Stimulated activated CD8-positive, alpha-beta memory T cell treated with anti-CD3 and anti-CD28 coated beads, Interleukin-4, amount 100 ng/mL, for 24 hours (primary cell): ENCODE data around the gene ME3.
"Not testable (repeated sequence)": the region's sequence is repeated elsewhere in the genome, so short reads cannot be mapped to it uniquely, and the experiment has no call there.

ENCODE experiments used
- DNase-seq: peaks from one replicate; pipeline ENCODE4 v3.0.0-alpha.2; 2020; ENCODE audit warnings: low read depth

The ME3 gene

GRCh38 chr11:86558207-86558606 lies 114.2 kb downstream of the ME3 start:
- DNase-seq: no peak

GRCh38 chr11:86555866-86556265 lies 116.5 kb downstream of the ME3 start:
- no peak for DNase-seq

- no peak for DNase-seq
Observed at GRCh38 chr11:86555401-86555800, 117.0 kb downstream of the ME3 start.

- DNase-seq: no peak
Observed at GRCh38 chr11:86553265-86553664, 119.2 kb downstream of the ME3 start.

GRCh38 chr11:86551288-86552092 lies 120.9 kb downstream of the ME3 start:
- DNase-seq: no peak

- DNase-seq: no peak
Observed at GRCh38 chr11:86550757-86551156, 121.7 kb downstream of the ME3 start.

GRCh38 chr11:86548271-86548917 lies 124.0 kb downstream of the ME3 start:
- no peak for DNase-seq

GRCh38 chr11:86547727-86548126 lies 124.7 kb downstream of the ME3 start:
- DNase-seq: no peak

- DNase-seq: not testable (repeated sequence)
Observed at GRCh38 chr11:86541299-86541698, 131.1 kb downstream of the ME3 start.

- no peak for DNase-seq
Observed at GRCh38 chr11:86538223-86538548, 134.2 kb downstream of the ME3 start.

GRCh38 chr11:86537541-86538222 lies 134.7 kb downstream of the ME3 start:
- DNase-seq: no peak

GRCh38 chr11:86535773-86536172 lies 136.6 kb downstream of the ME3 start:
- no peak for DNase-seq

- no peak for DNase-seq
Observed at GRCh38 chr11:86524620-86525352, 147.6 kb downstream of the ME3 start.

- DNase-seq: no peak
Observed at GRCh38 chr11:86523738-86524619, 148.4 kb downstream of the ME3 start.

- DNase-seq: not testable (repeated sequence)
Observed at GRCh38 chr11:86522512-86522911, 149.9 kb downstream of the ME3 start.

- DNase-seq: no peak
Observed at GRCh38 chr11:86519064-86519911, 153.1 kb downstream of the ME3 start.

- DNase-seq: no peak
Observed at GRCh38 chr11:86518211-86518610, 154.2 kb downstream of the ME3 start.

GRCh38 chr11:86517557-86517956 lies 154.9 kb downstream of the ME3 start:
- no peak for DNase-seq

GRCh38 chr11:86515297-86516094 lies 156.9 kb downstream of the ME3 start:
- no peak for DNase-seq

GRCh38 chr11:86514453-86514852 lies 158.0 kb downstream of the ME3 start:
- no peak for DNase-seq
